HL-60 (cell line): ENCODE data around the gene SPAM1.

Experiments
- DNase-seq, 2 experiments: peaks; one replicate each; pipeline ENCODE4 v3.0.0-alpha.2; 2010 to 2020; ENCODE audit warnings: low read depth in 1 of 2, low spot score in 1 of 2
- H3K27ac ChIP-seq: fragments of 250-450 bp; sonication (Bioruptor Pico); replicated peaks from 2 replicates; pipeline ENCODE4 v1.5.1; 2020; ENCODE audit warnings: mild to moderate bottlenecking, moderate library complexity
- H3K27me3 ChIP-seq: fragments of 250-450 bp; sonication (Bioruptor Pico); 2 replicates; pipeline ENCODE4 v1.5.1; 2021; ENCODE audit warnings: mild to moderate bottlenecking, moderate library complexity; ENCODE audit not compliant: insufficient read depth, poor library complexity, severe bottlenecking
- H3K4me3 ChIP-seq: replicated peaks from 2 replicates; pipeline ENCODE4 v1.5.1; 2011; ENCODE audit warnings: mild to moderate bottlenecking, control low read depth, low read length; ENCODE audit not compliant: insufficient read depth
- GABPA ChIP-seq: IDR thresholded peaks from 2 replicates; pipeline ENCODE4 v1.6.1; 2012; ENCODE audit warnings: low read depth
- POLR2AphosphoS5 ChIP-seq: IDR thresholded peaks from 2 replicates; pipeline ENCODE4 v1.6.1; 2012; ENCODE audit warnings: low read depth
- SPI1 ChIP-seq: IDR thresholded peaks from 2 replicates; pipeline ENCODE4 v1.6.1; 2012; ENCODE audit warnings: low read depth, mild to moderate bottlenecking, borderline replicate concordance
- TF ChIP-seq, protein P1 (sequence below): IDR thresholded peaks from 2 replicates; pipeline ENCODE4 v1.6.1; 2012; ENCODE audit warnings: low read depth; ENCODE audit not compliant: insufficient replicate concordance
- TF ChIP-seq, protein P2 (sequence below): IDR thresholded peaks from one replicate; pipeline ENCODE4 v1.5.1; 2011; ENCODE audit warnings: low read length, control low read depth, inconsistent platforms; ENCODE audit not compliant: insufficient read depth

Gene SPAM1

DNA sequence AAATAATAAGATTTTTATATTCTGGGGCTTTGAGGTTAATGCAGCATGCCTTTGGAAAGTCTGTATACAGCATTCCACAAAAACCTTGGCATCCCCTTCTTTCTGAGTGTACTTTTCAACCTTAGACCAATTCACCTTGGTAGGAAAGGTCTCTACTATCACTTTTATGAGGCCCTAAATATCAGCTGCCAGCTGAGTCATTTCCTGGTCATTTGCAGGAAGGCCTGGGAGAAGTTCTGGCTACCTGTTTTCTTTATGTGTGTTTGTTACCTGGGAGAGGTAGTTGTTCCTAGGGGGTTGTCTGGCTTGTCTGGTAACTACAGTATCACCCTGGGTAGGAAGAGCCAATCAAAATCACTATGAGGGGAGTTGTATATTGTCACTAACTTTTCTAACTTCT, 4.1 kb downstream of the SPAM1 start:
- TF ChIP-seq GABPA (no peak), POLR2AphosphoS5 (no peak), SPI1 (no peak)
- TF ChIP-seq, protein P1, sequence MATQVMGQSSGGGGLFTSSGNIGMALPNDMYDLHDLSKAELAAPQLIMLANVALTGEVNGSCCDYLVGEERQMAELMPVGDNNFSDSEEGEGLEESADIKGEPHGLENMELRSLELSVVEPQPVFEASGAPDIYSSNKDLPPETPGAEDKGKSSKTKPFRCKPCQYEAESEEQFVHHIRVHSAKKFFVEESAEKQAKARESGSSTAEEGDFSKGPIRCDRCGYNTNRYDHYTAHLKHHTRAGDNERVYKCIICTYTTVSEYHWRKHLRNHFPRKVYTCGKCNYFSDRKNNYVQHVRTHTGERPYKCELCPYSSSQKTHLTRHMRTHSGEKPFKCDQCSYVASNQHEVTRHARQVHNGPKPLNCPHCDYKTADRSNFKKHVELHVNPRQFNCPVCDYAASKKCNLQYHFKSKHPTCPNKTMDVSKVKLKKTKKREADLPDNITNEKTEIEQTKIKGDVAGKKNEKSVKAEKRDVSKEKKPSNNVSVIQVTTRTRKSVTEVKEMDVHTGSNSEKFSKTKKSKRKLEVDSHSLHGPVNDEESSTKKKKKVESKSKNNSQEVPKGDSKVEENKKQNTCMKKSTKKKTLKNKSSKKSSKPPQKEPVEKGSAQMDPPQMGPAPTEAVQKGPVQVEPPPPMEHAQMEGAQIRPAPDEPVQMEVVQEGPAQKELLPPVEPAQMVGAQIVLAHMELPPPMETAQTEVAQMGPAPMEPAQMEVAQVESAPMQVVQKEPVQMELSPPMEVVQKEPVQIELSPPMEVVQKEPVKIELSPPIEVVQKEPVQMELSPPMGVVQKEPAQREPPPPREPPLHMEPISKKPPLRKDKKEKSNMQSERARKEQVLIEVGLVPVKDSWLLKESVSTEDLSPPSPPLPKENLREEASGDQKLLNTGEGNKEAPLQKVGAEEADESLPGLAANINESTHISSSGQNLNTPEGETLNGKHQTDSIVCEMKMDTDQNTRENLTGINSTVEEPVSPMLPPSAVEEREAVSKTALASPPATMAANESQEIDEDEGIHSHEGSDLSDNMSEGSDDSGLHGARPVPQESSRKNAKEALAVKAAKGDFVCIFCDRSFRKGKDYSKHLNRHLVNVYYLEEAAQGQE = no peak
- TF ChIP-seq, protein P2, sequence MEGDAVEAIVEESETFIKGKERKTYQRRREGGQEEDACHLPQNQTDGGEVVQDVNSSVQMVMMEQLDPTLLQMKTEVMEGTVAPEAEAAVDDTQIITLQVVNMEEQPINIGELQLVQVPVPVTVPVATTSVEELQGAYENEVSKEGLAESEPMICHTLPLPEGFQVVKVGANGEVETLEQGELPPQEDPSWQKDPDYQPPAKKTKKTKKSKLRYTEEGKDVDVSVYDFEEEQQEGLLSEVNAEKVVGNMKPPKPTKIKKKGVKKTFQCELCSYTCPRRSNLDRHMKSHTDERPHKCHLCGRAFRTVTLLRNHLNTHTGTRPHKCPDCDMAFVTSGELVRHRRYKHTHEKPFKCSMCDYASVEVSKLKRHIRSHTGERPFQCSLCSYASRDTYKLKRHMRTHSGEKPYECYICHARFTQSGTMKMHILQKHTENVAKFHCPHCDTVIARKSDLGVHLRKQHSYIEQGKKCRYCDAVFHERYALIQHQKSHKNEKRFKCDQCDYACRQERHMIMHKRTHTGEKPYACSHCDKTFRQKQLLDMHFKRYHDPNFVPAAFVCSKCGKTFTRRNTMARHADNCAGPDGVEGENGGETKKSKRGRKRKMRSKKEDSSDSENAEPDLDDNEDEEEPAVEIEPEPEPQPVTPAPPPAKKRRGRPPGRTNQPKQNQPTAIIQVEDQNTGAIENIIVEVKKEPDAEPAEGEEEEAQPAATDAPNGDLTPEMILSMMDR = no peak
- H3K4me3 ChIP-seq = no peak overlapping the region
- no peak for DNase-seq
- H3K27me3 ChIP-seq = no peaks in the 10 kb centered on the region
- no peak overlapping the region for H3K27ac ChIP-seq

DNA sequence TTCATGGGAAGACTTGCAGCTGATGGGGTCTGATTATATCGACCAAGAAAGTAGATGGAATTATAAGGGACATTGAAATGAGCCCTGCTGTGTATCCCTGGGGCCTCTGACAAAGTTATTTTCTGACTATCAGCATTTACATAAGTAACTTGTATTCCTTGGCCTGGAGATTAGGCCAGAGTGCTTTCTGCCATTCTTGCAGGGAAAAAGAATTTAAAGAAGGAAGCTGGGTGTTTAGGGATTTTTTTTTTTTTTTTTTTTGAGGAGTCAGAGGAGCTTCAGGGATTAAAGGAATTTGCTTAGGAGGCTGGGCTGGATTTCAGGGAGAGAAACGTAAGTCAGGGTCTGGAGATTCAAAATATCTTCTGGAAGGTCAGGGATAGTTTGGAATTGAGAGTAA, 4.6 kb downstream of the SPAM1 start:
- Histone ChIP-seq H3K27ac (no peak overlapping the region), H3K4me3 (no peak overlapping the region), H3K27me3 (no peaks in the 10 kb centered on the region)
- TF ChIP-seq, protein P1 = no peak
- TF ChIP-seq POLR2AphosphoS5 (no peak), GABPA (no peak), SPI1 (no peak)
- TF ChIP-seq, protein P2 = no peak
- no peak for DNase-seq

DNA sequence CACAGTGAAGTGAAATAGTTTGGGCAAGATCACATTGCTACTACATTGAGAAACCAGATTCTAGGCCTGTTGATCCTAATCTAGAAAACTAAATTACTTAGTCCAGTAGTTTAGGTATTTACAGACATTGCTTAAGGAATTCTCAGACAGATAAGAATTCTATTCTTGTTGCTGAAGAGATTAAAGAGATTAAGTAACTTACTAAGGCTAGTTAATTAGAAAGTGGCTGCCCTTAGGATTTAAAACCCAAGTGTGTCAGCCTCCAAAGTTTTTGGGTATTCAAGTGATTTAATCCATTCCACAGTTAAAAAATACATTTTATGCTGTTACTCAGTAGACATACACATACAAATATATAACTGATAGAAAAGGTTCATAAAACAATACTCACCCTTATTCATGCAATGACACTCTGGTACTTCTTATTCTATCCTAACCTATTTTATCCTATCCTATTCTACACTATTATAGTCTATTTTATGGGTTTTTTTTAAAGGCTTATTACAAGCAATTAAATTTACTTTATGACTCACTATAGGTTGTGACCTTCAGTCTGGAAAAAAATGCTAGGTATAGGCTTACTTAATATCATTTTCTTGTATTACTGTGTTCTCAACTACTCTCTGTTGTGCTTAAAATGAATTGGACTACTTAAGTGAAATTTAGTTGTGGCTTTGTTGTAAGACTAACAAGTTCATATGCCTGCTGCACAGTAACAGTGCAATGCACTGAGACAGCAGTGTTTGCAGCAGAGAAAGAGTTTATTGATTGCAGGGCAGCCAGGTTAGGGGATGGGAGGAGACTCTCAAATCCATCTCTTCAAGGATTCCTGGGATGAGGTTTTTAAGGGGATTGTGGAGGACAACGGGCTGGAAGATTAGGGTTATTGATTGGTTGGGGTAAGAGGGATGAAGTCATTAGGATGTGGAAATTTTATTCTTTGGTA, 10.7 kb downstream of the SPAM1 start:
- no peak overlapping the region for H3K27ac ChIP-seq
- no peak for DNase-seq
- TF ChIP-seq GABPA (no peak), SPI1 (no peak), POLR2AphosphoS5 (no peak)
- TF ChIP-seq, protein P2 = no peak
- TF ChIP-seq, protein P1 = no peak
- no peak overlapping the region for H3K4me3 ChIP-seq
- no peaks in the 10 kb centered on the region for H3K27me3 ChIP-seq
